HepG2 (cell line): ENCODE data around the gene CHCHD5. TPM values are rescaled to one million over a fixed set of nuclear protein-coding genes. Genes with fewer than 3 reads are reported as not detected.

Source experiments
- CCAR2 ChIP-seq: fragments of 200-400 bp; formaldehyde crosslinking; optimal IDR thresholded peaks from 2 replicates; pipeline ENCODE3; 2018; ENCODE audit warnings: low read depth, mild to moderate bottlenecking, low read length, moderate library complexity
- MAF1 ChIP-seq: sonication (generic); formaldehyde crosslinking; IDR thresholded peaks from 2 replicates; pipeline ENCODE4 v1.5.0; 2020; ENCODE audit warnings: missing genetic modification reagents, borderline replicate concordance
- MAZ ChIP-seq, 2 experiments: sonication (generic) in 1 of 2; formaldehyde crosslinking in 1 of 2; IDR thresholded peaks; 2 replicates each; pipeline versions ENCODE4 v1.5.0 to v1.6.1; 2012 to 2020; ENCODE audit warnings: low read depth in 2 of 2, mild to moderate bottlenecking in 2 of 2, borderline replicate concordance in 1 of 2, improper control_type of control experiment in 1 of 2, low read length in 1 of 2, missing genetic modification reagents in 1 of 2, moderate library complexity in 1 of 2
- MED8 ChIP-seq: sonication (generic); formaldehyde crosslinking; IDR thresholded peaks from 2 replicates; pipeline ENCODE4 v1.8.1; 2023; ENCODE audit warnings: mild to moderate bottlenecking, missing genetic modification reagents; ENCODE audit not compliant: insufficient replicate concordance
- NAIF1 ChIP-seq: sonication (generic); formaldehyde crosslinking; IDR thresholded peaks from 2 replicates; pipeline ENCODE4 v1.5.0; 2020; ENCODE audit warnings: mild to moderate bottlenecking, missing genetic modification reagents, borderline replicate concordance
- RXRA ChIP-seq: sonication (generic); formaldehyde crosslinking; IDR thresholded peaks from 2 replicates; pipeline ENCODE4 v1.5.1; 2020; ENCODE audit warnings: missing genetic modification reagents
- SAP130 ChIP-seq: IDR thresholded peaks from 2 replicates; pipeline ENCODE4 v1.6.1; 2016; ENCODE audit warnings: low read depth
- SIX4 ChIP-seq: sonication (generic); formaldehyde crosslinking; IDR thresholded peaks from 2 replicates; pipeline ENCODE4 v1.4.0; 2020; ENCODE audit warnings: missing genetic modification reagents
- SP140L ChIP-seq: sonication (generic); formaldehyde crosslinking; IDR thresholded peaks from 2 replicates; pipeline ENCODE4 v1.4.0; 2020; ENCODE audit warnings: missing genetic modification reagents, borderline replicate concordance
- ZNF180 ChIP-seq: sonication (generic); formaldehyde crosslinking; IDR thresholded peaks from 2 replicates; pipeline ENCODE4 v1.4.0; 2020; ENCODE audit warnings: low read depth, missing genetic modification reagents, borderline replicate concordance
- ZNF775 ChIP-seq: sonication (generic); formaldehyde crosslinking; IDR thresholded peaks from 2 replicates; pipeline ENCODE4 v1.4.0; 2020; ENCODE audit warnings: missing genetic modification reagents, mild to moderate bottlenecking, moderate library complexity, borderline replicate concordance
- polyA plus RNA-seq, 8 experiments: library from polyadenylated mRNA; depleted of rRNA in 3 of 8; stranded (reverse) in 7 of 8; unstranded in 1 of 8; fragments of >200 nt; fragmentation: Illumina TruSeq in 4 of 8; extraction: Trizol in 4 of 8; gene quantifications; 2 replicates each; pipeline versions ENCODE4 v1.2.1 to v1.2.3, GENCODE V29; 2011 to 2016; ENCODE audit warnings: low read depth in 4 of 8, missing spikeins in 1 of 8, mixed read lengths in 1 of 8; ENCODE audit not compliant: insufficient read depth in 1 of 8
- total RNA-seq, 5 experiments: library from RNA; depleted of rRNA; stranded (reverse); fragments of >200 nt; fragmentation: Illumina TruSeq; extraction: Trizol; gene quantifications; 2 replicates each; pipeline ENCODE4 v1.2.3, GENCODE V29; 2016; ENCODE audit warnings: low read depth in 1 of 5
- TF ChIP-seq, protein P1 (sequence below): sonication (generic); formaldehyde crosslinking; IDR thresholded peaks from 2 replicates; pipeline ENCODE4 v1.9.0; 2022; ENCODE audit warnings: missing genetic modification reagents, mild to moderate bottlenecking, borderline replicate concordance
- TF ChIP-seq, protein P2 (sequence below): sonication (generic); formaldehyde crosslinking; IDR thresholded peaks from 2 replicates; pipeline ENCODE4 v1.4.0; 2020; ENCODE audit warnings: missing genetic modification reagents, borderline replicate concordance
- TF ChIP-seq, protein P3 (sequence below): sonication (generic); formaldehyde crosslinking; IDR thresholded peaks from 2 replicates; pipeline ENCODE4 v1.8.1; 2023; ENCODE audit warnings: mild to moderate bottlenecking, missing genetic modification reagents, borderline replicate concordance
- TF ChIP-seq, protein P4 (sequence below): IDR thresholded peaks from 2 replicates; pipeline ENCODE4 v1.6.1; 2016
- TF ChIP-seq, protein P5 (sequence below): sonication (generic); formaldehyde crosslinking; IDR thresholded peaks from 2 replicates; pipeline ENCODE4 v1.8.0; 2023; ENCODE audit warnings: mild to moderate bottlenecking, missing genetic modification reagents
- TF ChIP-seq, protein P6 (sequence below): sonication (generic); formaldehyde crosslinking; IDR thresholded peaks from 2 replicates; pipeline ENCODE4 v1.5.0; 2020; ENCODE audit warnings: missing genetic modification reagents

The CHCHD5 gene
- total and polyA plus RNA-seq, 2 of the 13 experiments (the other 11 are each of a cell fraction or from before 2014, with no cell fraction given) = 19.0 to 23.9 TPM

DNA sequence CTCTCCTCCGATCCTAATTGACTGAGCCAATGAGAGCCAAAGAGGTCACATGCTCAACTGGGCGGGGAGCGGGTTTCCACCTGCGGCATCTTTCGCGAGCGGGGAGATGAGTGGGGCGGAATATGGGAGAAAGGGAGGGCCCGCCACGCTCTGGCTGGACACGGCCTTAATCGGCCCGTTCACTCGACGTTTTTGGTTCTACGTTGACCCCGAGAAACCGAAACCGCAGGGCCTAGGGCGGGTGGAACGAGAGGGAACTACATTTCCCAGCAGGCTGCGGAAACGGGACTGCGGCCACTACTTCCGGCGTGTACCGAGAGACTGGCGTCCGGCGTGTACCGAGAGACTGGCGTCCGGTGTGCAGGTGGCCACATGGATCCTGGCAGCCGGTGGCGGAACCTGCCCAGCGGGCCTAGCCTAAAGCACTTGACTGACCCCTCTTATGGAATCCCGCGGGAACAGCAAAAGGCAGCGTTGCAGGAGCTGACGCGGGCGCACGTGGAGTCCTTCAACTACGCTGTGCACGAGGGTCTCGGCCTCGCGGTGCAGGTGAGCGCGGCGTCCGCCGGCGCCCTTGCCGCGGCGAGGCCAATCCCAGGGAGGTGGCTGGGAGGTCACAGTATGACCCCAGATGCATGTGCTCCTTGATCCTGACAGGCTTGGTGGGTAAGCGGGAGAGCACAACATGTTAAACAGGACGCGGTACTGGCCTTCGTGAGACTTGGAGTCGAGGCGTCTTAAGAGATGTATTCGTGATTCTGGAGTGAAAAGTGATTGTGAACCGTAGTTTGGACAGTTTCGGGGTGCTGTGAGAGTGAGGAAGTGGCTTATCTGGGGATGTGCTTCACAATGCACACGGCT, 42.1 kb upstream of the CHCHD5 start, which contains the start of gene POLR1B (continued):
- peak; percentile 89; the same call in 1 of the 2 replicates for TF ChIP-seq MAF1 (CRISPR knock-in tag)
- TF ChIP-seq, protein P1, sequence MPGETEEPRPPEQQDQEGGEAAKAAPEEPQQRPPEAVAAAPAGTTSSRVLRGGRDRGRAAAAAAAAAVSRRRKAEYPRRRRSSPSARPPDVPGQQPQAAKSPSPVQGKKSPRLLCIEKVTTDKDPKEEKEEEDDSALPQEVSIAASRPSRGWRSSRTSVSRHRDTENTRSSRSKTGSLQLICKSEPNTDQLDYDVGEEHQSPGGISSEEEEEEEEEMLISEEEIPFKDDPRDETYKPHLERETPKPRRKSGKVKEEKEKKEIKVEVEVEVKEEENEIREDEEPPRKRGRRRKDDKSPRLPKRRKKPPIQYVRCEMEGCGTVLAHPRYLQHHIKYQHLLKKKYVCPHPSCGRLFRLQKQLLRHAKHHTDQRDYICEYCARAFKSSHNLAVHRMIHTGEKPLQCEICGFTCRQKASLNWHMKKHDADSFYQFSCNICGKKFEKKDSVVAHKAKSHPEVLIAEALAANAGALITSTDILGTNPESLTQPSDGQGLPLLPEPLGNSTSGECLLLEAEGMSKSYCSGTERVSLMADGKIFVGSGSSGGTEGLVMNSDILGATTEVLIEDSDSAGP = peak; percentile 98
- no peak for TF ChIP-seq SP140L (CRISPR knock-in tag)
- peak; percentile 98 for TF ChIP-seq SAP130 (CRISPR knock-in tag)
- TF ChIP-seq, protein P2, sequence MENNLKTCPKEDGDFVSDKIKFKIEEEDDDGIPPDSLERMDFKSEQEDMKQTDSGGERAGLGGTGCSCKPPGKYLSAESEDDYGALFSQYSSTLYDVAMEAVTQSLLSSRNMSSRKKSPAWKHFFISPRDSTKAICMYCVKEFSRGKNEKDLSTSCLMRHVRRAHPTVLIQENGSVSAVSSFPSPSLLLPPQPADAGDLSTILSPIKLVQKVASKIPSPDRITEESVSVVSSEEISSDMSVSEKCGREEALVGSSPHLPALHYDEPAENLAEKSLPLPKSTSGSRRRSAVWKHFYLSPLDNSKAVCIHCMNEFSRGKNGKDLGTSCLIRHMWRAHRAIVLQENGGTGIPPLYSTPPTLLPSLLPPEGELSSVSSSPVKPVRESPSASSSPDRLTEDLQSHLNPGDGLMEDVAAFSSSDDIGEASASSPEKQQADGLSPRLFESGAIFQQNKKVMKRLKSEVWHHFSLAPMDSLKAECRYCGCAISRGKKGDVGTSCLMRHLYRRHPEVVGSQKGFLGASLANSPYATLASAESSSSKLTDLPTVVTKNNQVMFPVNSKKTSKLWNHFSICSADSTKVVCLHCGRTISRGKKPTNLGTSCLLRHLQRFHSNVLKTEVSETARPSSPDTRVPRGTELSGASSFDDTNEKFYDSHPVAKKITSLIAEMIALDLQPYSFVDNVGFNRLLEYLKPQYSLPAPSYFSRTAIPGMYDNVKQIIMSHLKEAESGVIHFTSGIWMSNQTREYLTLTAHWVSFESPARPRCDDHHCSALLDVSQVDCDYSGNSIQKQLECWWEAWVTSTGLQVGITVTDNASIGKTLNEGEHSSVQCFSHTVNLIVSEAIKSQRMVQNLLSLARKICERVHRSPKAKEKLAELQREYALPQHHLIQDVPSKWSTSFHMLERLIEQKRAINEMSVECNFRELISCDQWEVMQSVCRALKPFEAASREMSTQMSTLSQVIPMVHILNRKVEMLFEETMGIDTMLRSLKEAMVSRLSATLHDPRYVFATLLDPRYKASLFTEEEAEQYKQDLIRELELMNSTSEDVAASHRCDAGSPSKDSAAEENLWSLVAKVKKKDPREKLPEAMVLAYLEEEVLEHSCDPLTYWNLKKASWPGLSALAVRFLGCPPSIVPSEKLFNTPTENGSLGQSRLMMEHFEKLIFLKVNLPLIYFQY (CRISPR knock-in tag) = no peak; the same call in 1 of the 2 replicates
- TF ChIP-seq ZNF180 (CRISPR knock-in tag) = peak; percentile 86; the same call in 1 of the 2 replicates
- TF ChIP-seq MED8 = peak; percentile 89
- peak; percentile 94 for TF ChIP-seq NAIF1
- peak; percentile 87 for TF ChIP-seq RXRA (CRISPR knock-in tag)
- 0 out of 2 replicates have a peak, but pooled peaks have one; percentile 38 for TF ChIP-seq MAZ (IDR thresholded peaks at IDR 0.05; ENCODE audit: borderline replicate concordance, low read depth, low read length)
- peak; percentile 75; the same call in 1 of the 2 replicates for TF ChIP-seq MAZ (CRISPR knock-in tag; IDR thresholded peaks at IDR 0.05; ENCODE audit: low read depth)
- TF ChIP-seq CCAR2 = no peak
- TF ChIP-seq, protein P3, sequence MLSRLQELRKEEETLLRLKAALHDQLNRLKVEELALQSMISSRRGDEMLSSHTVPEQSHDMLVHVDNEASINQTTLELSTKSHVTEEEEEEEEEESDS (CRISPR knock-in tag) = peak; percentile 78; the same call in 1 of the 2 replicates
- TF ChIP-seq, protein P4, sequence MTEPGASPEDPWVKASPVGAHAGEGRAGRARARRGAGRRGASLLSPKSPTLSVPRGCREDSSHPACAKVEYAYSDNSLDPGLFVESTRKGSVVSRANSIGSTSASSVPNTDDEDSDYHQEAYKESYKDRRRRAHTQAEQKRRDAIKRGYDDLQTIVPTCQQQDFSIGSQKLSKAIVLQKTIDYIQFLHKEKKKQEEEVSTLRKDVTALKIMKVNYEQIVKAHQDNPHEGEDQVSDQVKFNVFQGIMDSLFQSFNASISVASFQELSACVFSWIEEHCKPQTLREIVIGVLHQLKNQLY (CRISPR knock-in tag) = peak; percentile 48; the same call in 1 of the 2 replicates
- TF ChIP-seq ZNF775 (CRISPR knock-in tag) = no peak
- TF ChIP-seq, protein P5, sequence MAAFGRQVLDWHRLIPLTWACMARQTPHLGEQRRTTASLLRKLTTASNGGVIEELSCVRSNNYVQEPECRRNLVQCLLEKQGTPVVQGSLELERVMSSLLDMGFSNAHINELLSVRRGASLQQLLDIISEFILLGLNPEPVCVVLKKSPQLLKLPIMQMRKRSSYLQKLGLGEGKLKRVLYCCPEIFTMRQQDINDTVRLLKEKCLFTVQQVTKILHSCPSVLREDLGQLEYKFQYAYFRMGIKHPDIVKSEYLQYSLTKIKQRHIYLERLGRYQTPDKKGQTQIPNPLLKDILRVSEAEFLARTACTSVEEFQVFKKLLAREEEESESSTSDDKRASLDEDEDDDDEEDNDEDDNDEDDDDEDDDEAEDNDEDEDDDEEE (CRISPR knock-in tag) = peak; percentile 56
- peak; percentile 68; the same call in 1 of the 2 replicates for TF ChIP-seq SIX4
- TF ChIP-seq, protein P6, sequence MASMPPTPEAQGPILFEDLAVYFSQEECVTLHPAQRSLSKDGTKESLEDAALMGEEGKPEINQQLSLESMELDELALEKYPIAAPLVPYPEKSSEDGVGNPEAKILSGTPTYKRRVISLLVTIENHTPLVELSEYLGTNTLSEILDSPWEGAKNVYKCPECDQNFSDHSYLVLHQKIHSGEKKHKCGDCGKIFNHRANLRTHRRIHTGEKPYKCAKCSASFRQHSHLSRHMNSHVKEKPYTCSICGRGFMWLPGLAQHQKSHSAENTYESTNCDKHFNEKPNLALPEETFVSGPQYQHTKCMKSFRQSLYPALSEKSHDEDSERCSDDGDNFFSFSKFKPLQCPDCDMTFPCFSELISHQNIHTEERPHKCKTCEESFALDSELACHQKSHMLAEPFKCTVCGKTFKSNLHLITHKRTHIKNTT (CRISPR knock-in tag) = no peak
